Ovary (tissue), 3 donors: Measurements from ENCODE around the gene RAB40A.
"Not testable (repeated sequence)": the region's sequence is repeated elsewhere in the genome, so short reads cannot be mapped to it uniquely, and the experiment has no call there.

Experiments
- CTCF ChIP-seq, 3 donors: fragments of 450-650 bp in 2 of 3; fragments of 200-600 bp in 1 of 3; IDR thresholded peaks; one replicate each; pipeline versions ENCODE4 v1.5.1 to v1.8.0; 2016 to 2022; ENCODE audit warnings: antibody characterized with exemption in 3 of 3, mild to moderate bottlenecking in 1 of 3
- EP300 ChIP-seq: sonication (generic); formaldehyde crosslinking; IDR thresholded peaks from one replicate; pipeline ENCODE4 v1.6.1; 2017; ENCODE audit warnings: antibody characterized with exemption
- POLR2A ChIP-seq: fragments of 450-650 bp; IDR thresholded peaks from one replicate; pipeline ENCODE4 v1.6.1; 2017; ENCODE audit warnings: antibody characterized with exemption, mild to moderate bottlenecking, moderate library complexity
- donor health status: DM: no; HTN: no; CAD: no.

DNA sequence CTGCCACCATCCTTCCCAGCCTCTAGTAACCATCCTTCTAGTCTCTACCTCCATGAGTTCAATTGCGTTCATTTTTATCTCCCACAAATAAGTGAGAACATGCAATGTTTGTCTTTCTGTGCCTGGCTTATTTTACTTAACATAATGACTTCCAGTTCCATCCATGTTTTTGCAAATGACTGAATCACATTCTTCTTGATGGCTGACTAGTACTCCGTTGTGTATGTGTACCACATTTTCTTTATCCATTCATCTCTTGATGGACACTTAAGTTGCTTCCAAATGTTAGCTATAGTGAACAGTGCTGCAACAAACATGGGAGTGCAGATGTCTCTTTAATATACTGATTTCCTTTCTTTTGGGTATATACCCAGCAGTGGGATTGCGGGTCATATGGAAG is 25.7 kb downstream of the RAB40A start:
- TF ChIP-seq CTCF (IDR thresholded peaks at IDR 0.05); EP300; POLR2A: not testable (repeated sequence)
